NT2/D1 (cell line): ENCODE measurements around the gene SERPINA1.

Experiments
- YY1 ChIP-seq: IDR thresholded peaks from 2 replicates; pipeline ENCODE4 v1.6.1; 2011; ENCODE audit not compliant: insufficient read length, insufficient read depth
- ZNF274 ChIP-seq: IDR thresholded peaks from 2 replicates; pipeline ENCODE4 v1.6.1; 2011; ENCODE audit warnings: mild to moderate bottlenecking, low read depth, low read length

DNA sequence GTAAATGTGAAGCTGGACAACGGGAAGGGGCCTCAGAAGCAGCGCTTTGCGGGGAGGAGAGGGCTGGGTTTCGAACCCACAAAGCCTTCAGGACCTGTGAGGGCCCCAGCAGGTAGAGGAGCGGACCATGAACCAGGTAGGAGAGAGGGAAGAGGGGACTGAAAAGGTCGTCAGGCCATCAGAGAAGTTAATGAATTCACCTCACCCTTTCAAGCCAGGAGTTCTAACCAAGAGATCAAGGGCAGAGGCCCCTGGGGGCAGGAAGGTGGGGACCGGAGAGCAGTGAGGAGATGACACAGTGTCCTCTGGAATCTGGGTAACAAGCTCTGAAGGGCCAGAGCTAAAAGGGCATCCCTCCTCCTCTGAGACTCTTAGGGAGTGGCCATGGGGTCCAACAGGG is 19.4 kb downstream of the SERPINA1 start:
- no peak for TF ChIP-seq ZNF274
- no peak for TF ChIP-seq YY1
